Measurements from ENCODE around the gene PLPP7. TPM values are rescaled to one million over a fixed set of nuclear protein-coding genes. Genes with fewer than 3 reads are reported as not detected.
"Not testable (repeated sequence)": the region's sequence is repeated elsewhere in the genome, so short reads cannot be mapped to it uniquely, and the experiment has no call there.

The PLPP7 gene
- total RNA-seq = not detected in 2 replicates

DNA sequence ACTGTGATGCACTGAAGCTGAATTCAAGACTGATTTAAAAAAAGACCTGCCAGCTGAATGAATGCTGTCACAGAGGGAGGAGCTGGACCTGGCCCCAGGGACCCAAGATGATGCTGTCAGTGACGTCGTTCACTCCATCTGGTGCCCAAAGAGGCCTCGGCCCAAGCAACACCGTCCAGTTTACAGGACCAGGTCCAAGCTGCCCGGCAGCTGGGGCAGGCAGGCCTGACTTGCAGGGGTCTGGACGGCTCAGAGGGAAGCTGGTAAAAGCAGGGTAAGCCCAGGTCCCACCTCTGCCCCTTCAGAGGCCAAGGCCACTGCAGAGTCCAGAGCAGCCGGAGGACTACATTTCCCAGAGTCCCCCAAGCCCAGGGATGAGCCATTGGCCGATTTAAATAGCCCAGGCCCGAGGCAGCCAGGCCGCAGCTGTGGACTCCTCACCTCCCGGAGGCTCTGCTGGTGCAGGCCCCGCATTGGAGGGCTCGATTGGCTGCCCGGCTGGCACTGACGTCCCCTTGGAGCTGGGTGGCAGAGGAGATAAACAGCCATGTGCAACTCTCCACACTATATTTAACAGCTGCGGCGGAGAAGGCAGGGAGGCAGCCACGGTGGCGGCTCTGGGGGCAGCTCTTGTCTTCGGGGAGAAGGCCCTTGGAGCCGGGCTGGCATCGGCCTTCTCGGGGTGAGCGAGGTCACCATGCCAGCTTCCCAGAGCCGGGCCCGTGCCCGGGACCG is at the start of gene PLPP7:
Gene PLPP7 (plus strand): TSS at position 423 of the 735 bp plus-strand sequence. CDS start 275 bp downstream, at position 698.
- Mint-ChIP-seq H3K4me3 (no peak within 1 kb of the TSS), H3K36me3 (ENCODE audit: low read depth) (no peaks in the 10 kb centered on the region), H3K27me3 (peaks cover 3% of the 10 kb centered on the region), H3K9me3 (no peaks in the 10 kb centered on the region), H3K4me1 (no peaks in the 10 kb centered on the region), H3K27ac (no peak within 1 kb of the TSS)
- intact Hi-C loops (cut with micrococcal nuclease) = no loop called here
- no peak for DNase-seq

- DNase-seq = no peak
- Mint-ChIP-seq H3K27ac (no peak overlapping the region), H3K4me1 (peaks cover 22% of the 10 kb centered on the region), H3K27me3 (no peaks in the 10 kb centered on the region), H3K9me3 (no peaks in the 10 kb centered on the region), H3K36me3 (ENCODE audit: low read depth) (peaks cover 15% of the 10 kb centered on the region), H3K4me3 (no peak overlapping the region)
- intact Hi-C loops (cut with micrococcal nuclease) = no loop called here
Observed at GRCh38 chr9:131240047-131240921, 49.2 kb upstream of the PLPP7 start.

GRCh38 chr9:131244331-131244730 is 45.2 kb upstream of the PLPP7 start:
- DNase-seq; H3K4me3 Mint-ChIP-seq; H3K27ac Mint-ChIP-seq; H3K9me3 Mint-ChIP-seq; H3K4me1 Mint-ChIP-seq; H3K27me3 Mint-ChIP-seq; intact Hi-C loops (cut with micrococcal nuclease); H3K36me3 Mint-ChIP-seq (ENCODE audit: low read depth): not testable (repeated sequence)

- Mint-ChIP-seq H3K27me3 (no peaks in the 10 kb centered on the region), H3K4me3 (no peak overlapping the region), H3K9me3 (no peaks in the 10 kb centered on the region), H3K36me3 (ENCODE audit: low read depth) (peaks cover 7% of the 10 kb centered on the region), H3K27ac (no peak overlapping the region), H3K4me1 (no peaks in the 10 kb centered on the region)
- intact Hi-C loops (cut with micrococcal nuclease) = no loop called here
- DNase-seq = no peak
Observed at GRCh38 chr9:131246618-131247017, 42.9 kb upstream of the PLPP7 start.

GRCh38 chr9:131252120-131252519 is 37.4 kb upstream of the PLPP7 start:
- intact Hi-C loops (cut with micrococcal nuclease) = loop anchor here (1.0 to 2.0 kb wide), 2 partner anchors 14 to 17 kb away; no protein-coding TSS in a partner anchor
- Mint-ChIP-seq H3K4me3 (peak overlapping the region; percentile 85), H3K9me3 (no peaks in the 10 kb centered on the region), H3K27ac (peak overlapping the region; percentile 93), H3K4me1 (peaks cover 30% of the 10 kb centered on the region), H3K36me3 (ENCODE audit: low read depth) (no peaks in the 10 kb centered on the region), H3K27me3 (no peaks in the 10 kb centered on the region)
- no peak for DNase-seq

GRCh38 chr9:131253891-131254491 is 35.5 kb upstream of the PLPP7 start:
- Mint-ChIP-seq H3K27ac (peak overlapping the region; percentile 93), H3K36me3 (ENCODE audit: low read depth) (no peaks in the 10 kb centered on the region), H3K4me3 (peak overlapping the region; percentile 28), H3K9me3 (no peaks in the 10 kb centered on the region), H3K27me3 (no peaks in the 10 kb centered on the region), H3K4me1 (peaks cover 41% of the 10 kb centered on the region)
- intact Hi-C loops (cut with micrococcal nuclease) = loop anchor here (2.0 kb wide), 1 partner anchor 15 kb away; no protein-coding TSS in a partner anchor
- DNase-seq = peak; percentile 61

- DNase-seq = peak; percentile 60
- Mint-ChIP-seq H3K36me3 (ENCODE audit: low read depth) (peaks cover 3% of the 10 kb centered on the region), H3K4me1 (peaks cover 43% of the 10 kb centered on the region), H3K4me3 (peak overlapping the region; percentile 23), H3K27ac (peak overlapping the region; percentile 63), H3K9me3 (no peaks in the 10 kb centered on the region), H3K27me3 (no peaks in the 10 kb centered on the region)
- intact Hi-C loops (cut with micrococcal nuclease) = no loop called here
Observed at GRCh38 chr9:131254626-131255025, 34.9 kb upstream of the PLPP7 start.

GRCh38 chr9:131255676-131256197 is 33.8 kb upstream of the PLPP7 start:
- intact Hi-C loops (cut with micrococcal nuclease) = loop anchor here (1.0 to 2.0 kb wide), 2 partner anchors 14 to 21 kb away; partner anchors contain the start of gene FAM78A
- Mint-ChIP-seq H3K36me3 (ENCODE audit: low read depth) (peaks cover 11% of the 10 kb centered on the region), H3K4me3 (peak overlapping the region; percentile 82), H3K9me3 (no peaks in the 10 kb centered on the region), H3K27ac (peak overlapping the region; percentile 97), H3K27me3 (no peaks in the 10 kb centered on the region), H3K4me1 (peaks cover 45% of the 10 kb centered on the region)
- no peak for DNase-seq

DNA sequence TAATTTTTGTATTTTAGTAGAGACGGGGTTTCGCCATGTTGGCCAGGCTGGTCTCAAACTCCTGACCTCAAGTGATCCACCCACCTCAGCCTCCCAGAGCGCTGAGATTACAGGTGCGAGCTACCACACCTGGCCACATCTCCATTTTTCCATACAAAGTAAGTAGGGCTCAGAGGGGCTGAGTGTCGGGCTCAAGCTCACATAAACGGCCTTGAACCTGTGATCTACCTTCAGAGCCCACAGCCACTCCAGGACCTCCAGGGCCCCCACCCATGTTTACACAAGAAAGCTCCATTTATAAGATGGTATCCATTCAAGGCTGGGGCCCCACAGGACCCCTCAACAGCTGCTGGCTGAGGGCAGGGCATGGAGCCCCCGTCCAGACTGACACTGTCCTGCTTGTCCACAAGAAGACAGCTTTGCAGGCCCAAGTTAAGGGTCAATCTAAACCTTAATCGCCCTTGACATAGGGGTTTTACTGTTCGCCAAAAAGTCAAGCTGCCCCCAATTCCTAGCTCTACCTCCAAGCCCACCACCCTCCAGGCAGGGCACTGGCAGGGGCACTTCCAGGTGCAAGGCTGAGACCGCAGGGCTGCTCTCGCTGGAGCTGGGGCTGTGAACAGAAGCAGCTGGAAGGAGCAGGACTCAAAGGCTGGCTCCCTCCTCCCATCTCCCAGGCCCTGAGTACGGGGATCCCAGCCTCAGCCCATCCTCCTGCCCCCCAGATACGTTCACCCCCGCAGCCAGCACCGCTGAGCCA is 32.1 kb upstream of the PLPP7 start:
- peak; percentile 61 for DNase-seq
- peaks cover 25% of the 10 kb centered on the region for H3K36me3 Mint-ChIP-seq (ENCODE audit: low read depth)
- H3K27ac Mint-ChIP-seq = peak overlapping the region; percentile 97
- intact Hi-C loops (cut with micrococcal nuclease) = loop anchor here (2.0 kb wide), 1 partner anchor 19 kb away; the partner anchor contains the start of gene FAM78A
- H3K27me3 Mint-ChIP-seq = no peaks in the 10 kb centered on the region
- peak overlapping the region; percentile 35 for H3K4me3 Mint-ChIP-seq
- peaks cover 47% of the 10 kb centered on the region for H3K4me1 Mint-ChIP-seq
- H3K9me3 Mint-ChIP-seq = no peaks in the 10 kb centered on the region

GRCh38 chr9:131258186-131258585 is 31.3 kb upstream of the PLPP7 start:
- no peak overlapping the region for H3K4me3 Mint-ChIP-seq
- H3K4me1 Mint-ChIP-seq = peaks cover 47% of the 10 kb centered on the region
- no peaks in the 10 kb centered on the region for H3K27me3 Mint-ChIP-seq
- intact Hi-C loops (cut with micrococcal nuclease) = no loop called here
- H3K36me3 Mint-ChIP-seq (ENCODE audit: low read depth) = peaks cover 33% of the 10 kb centered on the region
- DNase-seq = no peak
- H3K27ac Mint-ChIP-seq = peak overlapping the region; percentile 97
- no peaks in the 10 kb centered on the region for H3K9me3 Mint-ChIP-seq

- no peaks in the 10 kb centered on the region for H3K27me3 Mint-ChIP-seq
- no peaks in the 10 kb centered on the region for H3K9me3 Mint-ChIP-seq
- peaks cover 46% of the 10 kb centered on the region for H3K4me1 Mint-ChIP-seq
- intact Hi-C loops (cut with micrococcal nuclease) = no loop called here
- H3K36me3 Mint-ChIP-seq (ENCODE audit: low read depth) = peaks cover 35% of the 10 kb centered on the region
- no peak for DNase-seq
- H3K4me3 Mint-ChIP-seq = no peak overlapping the region
- no peak overlapping the region for H3K27ac Mint-ChIP-seq
Observed at GRCh38 chr9:131258698-131259431, 30.7 kb upstream of the PLPP7 start.

- no peak for DNase-seq
- Mint-ChIP-seq H3K4me1 (peaks cover 46% of the 10 kb centered on the region), H3K36me3 (ENCODE audit: low read depth) (peaks cover 38% of the 10 kb centered on the region), H3K4me3 (no peak overlapping the region), H3K9me3 (no peaks in the 10 kb centered on the region), H3K27ac (peak overlapping the region; percentile 63), H3K27me3 (no peaks in the 10 kb centered on the region)
- intact Hi-C loops (cut with micrococcal nuclease) = no loop called here
Observed at GRCh38 chr9:131259432-131259898, 30.1 kb upstream of the PLPP7 start.

Data from activated CD4-positive, alpha-beta T cell treated with anti-CD3 and anti-CD28 coated beads, Interleukin-2, amount 10 ng/mL, durations not matched to agents 24 days and 14 days (primary cell).